K562 (cell line): ENCODE results near the gene CCDC102B. TPM values are rescaled to one million over a fixed set of nuclear protein-coding genes. Genes with fewer than 3 reads are reported as not detected.

Experiments used
- ATAC-seq: fragments of 200-7000 bp; cut with Tn5 transposase; 3 replicates; pipeline ENCODE4 v1.9.1; 2020; ENCODE audit warnings: moderate library complexity
- BruUV-seq: library from RNA; stranded (reverse); fragments of 400-500 nt; replicated peaks from 2 replicates; lab custom pipeline; 2021; lab: Mats Ljungman, UMichigan
- CTCF ChIA-PET: fragments of 300-600 bp; formaldehyde crosslinking; extraction: SDS; loops from one replicate; lab custom pipeline; 2021; ENCODE audit warnings: low intra/inter-chr PET ratio; lab: Yijun Ruan, JAX
- POLR2A ChIA-PET: fragments of 300-600, 350-650 bp; sonication (Branson Sonifier 250); formaldehyde crosslinking; extraction: SDS; loops from one replicate; lab custom pipeline; 2021; ENCODE audit warnings: antibody characterized with exemption, inconsistent platforms; lab: Yijun Ruan, JAX
- DNase-seq, 4 experiments: peaks; one replicate each; pipeline versions ENCODE4 v3.0.0 to v3.0.0-alpha.2; 2011 to 2018; ENCODE audit warnings: low spot score in 3 of 4, mixed read lengths in 3 of 4; ENCODE audit errors: extremely low read depth in 1 of 4
- FAIRE-seq: peaks from 2 replicates; lab custom pipeline; 2011; peaks lifted over from hg19 to GRCh38; lab: Jason Lieb, UNC
- H2AFZ ChIP-seq: 2 replicates; pipeline ENCODE4 v1.6.0; 2011; ENCODE audit warnings: low read depth, low read length, control low read depth, inconsistent platforms
- H3K27ac ChIP-seq: fragments of 200-600 bp; 3 replicates; pipeline ENCODE4 v1.8.0; 2011; ENCODE audit warnings: low read depth, mild to moderate bottlenecking, control low read depth, inconsistent platforms, low read length, moderate library complexity, mixed read lengths; ENCODE audit errors: extremely low read depth
- H3K27me3 ChIP-seq, 2 experiments: fragments of 300-600 bp in 1 of 2; 2 replicates in 1 of 2; 3 replicates in 1 of 2; pipeline versions ENCODE4 v1.6.0 to v1.8.0; 2011; ENCODE audit warnings: inconsistent platforms in 2 of 2, low read length in 2 of 2, mild to moderate bottlenecking in 1 of 2, mixed read lengths in 1 of 2, moderate library complexity in 1 of 2; ENCODE audit not compliant: control insufficient read depth in 2 of 2, insufficient read depth in 2 of 2
- H3K36me3 ChIP-seq: fragments of 300-600 bp; 3 replicates; pipeline ENCODE4 v1.8.0; 2011; ENCODE audit warnings: mild to moderate bottlenecking, low read length, inconsistent platforms; ENCODE audit not compliant: control insufficient read depth, insufficient read depth
- H3K4me1 ChIP-seq, 2 experiments: fragments of 200-600 bp in 1 of 2; replicated peaks in 1 of 2; 2 replicates in 1 of 2; 3 replicates in 1 of 2; pipeline versions ENCODE4 v1.5.1 to v1.8.0; 2011; ENCODE audit warnings: inconsistent platforms in 2 of 2, low read length in 2 of 2, mild to moderate bottlenecking in 1 of 2, mixed read lengths in 1 of 2, moderate library complexity in 1 of 2; ENCODE audit not compliant: control insufficient read depth in 2 of 2, insufficient read depth in 2 of 2
- H3K4me2 ChIP-seq: 2 replicates; pipeline ENCODE4 v1.6.1; 2011; ENCODE audit warnings: low read length, control low read depth, inconsistent platforms, mixed read lengths; ENCODE audit not compliant: insufficient read depth
- H3K4me3 ChIP-seq: fragments of 200-600 bp; sonication (generic), shearing (Covaris generic); 2 replicates; pipeline ENCODE4 v1.5.1; 2016; ENCODE audit warnings: control low read depth, inconsistent platforms
- H3K79me2 ChIP-seq: fragments of 200-600 bp; 3 replicates; pipeline ENCODE4 v1.8.0; 2011; ENCODE audit warnings: low read length, inconsistent platforms; ENCODE audit not compliant: control insufficient read depth, insufficient read depth
- H3K9ac ChIP-seq, 2 experiments: 2 replicates each; pipeline versions ENCODE4 v1.6.0 to v1.6.1; 2011; ENCODE audit warnings: low read depth in 2 of 2, low read length in 2 of 2, control low read depth in 1 of 2, inconsistent platforms in 1 of 2, mild to moderate bottlenecking in 1 of 2, mixed read lengths in 1 of 2; ENCODE audit not compliant: insufficient read depth in 1 of 2
- H3K9me1 ChIP-seq: one replicate; pipeline ENCODE4 v1.6.0; 2011; ENCODE audit warnings: inconsistent platforms, mild to moderate bottlenecking, low read length, moderate library complexity; ENCODE audit not compliant: control insufficient read depth, insufficient read depth
- H3K9me3 ChIP-seq: replicated peaks from 2 replicates; pipeline ENCODE4 v1.5.1; 2011; ENCODE audit warnings: low read depth, low read length, inconsistent platforms; ENCODE audit not compliant: control insufficient read depth, insufficient read depth
- H4K20me1 ChIP-seq: replicated peaks from 2 replicates; pipeline ENCODE4 v1.6.1; 2011; ENCODE audit warnings: low read length, inconsistent platforms, mixed read lengths; ENCODE audit not compliant: control insufficient read depth, insufficient read depth
- ETV1 ChIP-seq: fragments of 450-650 bp; conservative IDR thresholded peaks from 2 replicates; pipeline ENCODE4 v1.6.1; 2016; ENCODE audit warnings: missing genetic modification characterization, control low read depth, low read depth, missing compliant biosample characterization
- HLTF ChIP-seq: fragments of 450-650 bp; IDR thresholded peaks from 2 replicates; pipeline ENCODE4 v1.6.1; 2016
- PPARD ChIP-seq: fragments of 250-450 bp; sonication (Bioruptor Pico); IDR thresholded peaks from 2 replicates; pipeline ENCODE4 v1.8.0; 2022; ENCODE audit warnings: inconsistent platforms, mild to moderate bottlenecking, moderate library complexity
- PURB ChIP-seq: sonication (generic); formaldehyde crosslinking; IDR thresholded peaks from 2 replicates; pipeline ENCODE4 v1.9.0; 2021; ENCODE audit warnings: low read depth, mild to moderate bottlenecking, missing genetic modification reagents
- RREB1 ChIP-seq: fragments of 250-450 bp; sonication (Bioruptor Pico); IDR thresholded peaks from 2 replicates; pipeline ENCODE4 v1.4.0; 2020
- SMARCA4 ChIP-seq: fragments of 450-650 bp; IDR thresholded peaks from 2 replicates; pipeline ENCODE4 v1.6.1; 2016
- TRIM25 ChIP-seq: fragments of 450-650 bp; IDR thresholded peaks from 2 replicates; pipeline ENCODE4 v1.7.0; 2016; ENCODE audit warnings: borderline replicate concordance
- ZNF609 ChIP-seq: sonication (generic); formaldehyde crosslinking; IDR thresholded peaks from 2 replicates; pipeline ENCODE4 v1.8.1; 2023; ENCODE audit warnings: missing genetic modification reagents, mild to moderate bottlenecking, borderline replicate concordance
- in situ Hi-C: fragments of 300-500 bp; cut with MboI; formaldehyde crosslinking; loops from 4 replicates; pipeline ENCODE4 v1.15.0; 2018; ENCODE audit warnings: inconsistent platforms, mixed read lengths
- intact Hi-C: fragments of 100-400 bp; cut with micrococcal nuclease; formaldehyde crosslinking; loops from 2 replicates; pipeline ENCODE4 v1.14.2; 2022
- polyA plus RNA-seq, 8 experiments: library from polyadenylated mRNA; depleted of rRNA in 4 of 8; stranded (reverse) in 5 of 8; unstranded in 3 of 8; fragments of >200 nt; fragmentation: Nextera tagmentation in 2 of 8; fragmentation: Illumina TruSeq in 1 of 8; extraction: Ambion mirVana in 2 of 8; extraction: Trizol in 1 of 8; gene quantifications; 2 replicates each; pipeline versions ENCODE4 v1.2.1 to v1.2.3, GENCODE V29; 2011 to 2014; ENCODE audit warnings: inconsistent platforms in 1 of 8, missing spikeins in 1 of 8
- total RNA-seq, 7 experiments: library from RNA; depleted of rRNA in 6 of 7; stranded (reverse); fragments of >200 nt in 6 of 7; fragmentation: Illumina TruSeq in 2 of 7; extraction: Trizol in 2 of 7; gene quantifications; 2 replicates each; pipeline versions ENCODE4 v1.2.1 to v1.2.3, GENCODE V29; 2011 to 2021; ENCODE audit warnings: low replicate concordance in 1 of 7

The CCDC102B gene
- total and polyA plus RNA-seq, 9 of the 15 experiments (the other 6 are each of a cell fraction or from before 2014, with no cell fraction given) = 0.18 to 1.5 (median 0.73) TPM

- TF ChIP-seq RREB1 = no peak
- no peak for TF ChIP-seq TRIM25
- TF ChIP-seq PPARD = no peak
- TF ChIP-seq ETV1 = no peak
- no peak for TF ChIP-seq HLTF
- no peak for TF ChIP-seq SMARCA4
- TF ChIP-seq ZNF609 (CRISPR knock-in tag) = no peak
- no peak for TF ChIP-seq PURB (CRISPR knock-in tag)
- H4K20me1 ChIP-seq = no peaks in the 10 kb centered on the region
- H2AFZ ChIP-seq = no peak overlapping the region
- H3K4me1 ChIP-seq = no peaks in the 10 kb centered on the region
- no peaks in the 10 kb centered on the region for H3K27me3 ChIP-seq
- H3K4me2 ChIP-seq = no peak overlapping the region
- ATAC-seq (no peak), FAIRE-seq (no peak), DNase-seq (no peak)
- H3K27ac ChIP-seq = no peak overlapping the region
- no peaks in the 10 kb centered on the region for H3K9me1 ChIP-seq
- intact Hi-C loops = no loop called here
- BruUV-seq = no TSS peak
- H3K79me2 ChIP-seq = no peaks in the 10 kb centered on the region
- H3K4me3 ChIP-seq = no peak overlapping the region
- no peaks in the 10 kb centered on the region for H3K36me3 ChIP-seq
- in situ Hi-C loops = no loop called here
- ChIA-PET CTCF (no interaction called here), POLR2A (no interaction called here)
- H3K9ac ChIP-seq = no peak overlapping the region
- H3K9me3 ChIP-seq = no peaks in the 10 kb centered on the region
Measured at GRCh38 chr18:68991286-68991685, 193.4 kb downstream of the CCDC102B start.
